K562 (cell line): Measurements from ENCODE around the gene AP2A2. TPM values are rescaled to one million over a fixed set of nuclear protein-coding genes. Genes with fewer than 3 reads are reported as not detected.

ENCODE experiments used
- HES1 ChIP-seq: fragments of 450-650 bp; IDR thresholded peaks from 2 replicates; pipeline ENCODE4 v1.6.1; 2016; ENCODE audit warnings: low read depth, mild to moderate bottlenecking, moderate library complexity
- RREB1 ChIP-seq: fragments of 250-450 bp; sonication (Bioruptor Pico); IDR thresholded peaks from 2 replicates; pipeline ENCODE4 v1.4.0; 2020
- SAFB ChIP-seq: fragments of 200-400 bp; formaldehyde crosslinking; IDR thresholded peaks from 2 replicates; pipeline ENCODE4 v1.6.1; 2017; ENCODE audit warnings: low read depth, low read length, borderline replicate concordance
- ZNF639 ChIP-seq, 2 experiments: fragments of 200-800 bp in 1 of 2; sonication (Bioruptor generic) in 1 of 2; sonication (generic) in 1 of 2; formaldehyde crosslinking in 1 of 2; IDR thresholded peaks in 1 of 2; conservative IDR thresholded peaks in 1 of 2; 2 replicates each; pipeline versions ENCODE4 v1.5.0 to v1.6.1; 2016 to 2020; ENCODE audit warnings: missing compliant biosample characterization in 1 of 2, missing genetic modification characterization in 1 of 2, missing genetic modification reagents in 1 of 2
- polyA plus RNA-seq, 8 experiments: library from polyadenylated mRNA; depleted of rRNA in 4 of 8; stranded (reverse) in 5 of 8; unstranded in 3 of 8; fragments of >200 nt; fragmentation: Nextera tagmentation in 2 of 8; fragmentation: Illumina TruSeq in 1 of 8; extraction: Ambion mirVana in 2 of 8; extraction: Trizol in 1 of 8; gene quantifications; 2 replicates each; pipeline versions ENCODE4 v1.2.1 to v1.2.3, GENCODE V29; 2011 to 2014; ENCODE audit warnings: inconsistent platforms in 1 of 8, missing spikeins in 1 of 8
- total RNA-seq, 7 experiments: library from RNA; depleted of rRNA in 6 of 7; stranded (reverse); fragments of >200 nt in 6 of 7; fragmentation: Illumina TruSeq in 2 of 7; extraction: Trizol in 2 of 7; gene quantifications; 2 replicates each; pipeline versions ENCODE4 v1.2.1 to v1.2.3, GENCODE V29; 2011 to 2021; ENCODE audit warnings: low replicate concordance in 1 of 7

Gene AP2A2
- total and polyA plus RNA-seq, 9 of the 15 experiments (the other 6 are each of a cell fraction or from before 2014, with no cell fraction given) = 0.69 to 41.7 (median 15.2) TPM

GRCh38 chr11:921921-922678, 3.6 kb upstream of the AP2A2 start (continued):
- no peak for TF ChIP-seq ZNF639 (CRISPR knock-in tag; conservative IDR thresholded peaks at IDR 0.05 in 1 of 2, IDR thresholded peaks at IDR 0.05 in 1 of 2)
- no peak for TF ChIP-seq HES1
- TF ChIP-seq SAFB = no peak
- TF ChIP-seq RREB1 (CRISPR knock-in tag) = no peak
